Hematopoietic multipotent progenitor cell treated with erythropoietin and hydrocortisone succinate and interleukin-3 and kit ligand, for 8 days (in vitro differentiated cells): ENCODE results near the gene FBXO42.
A peak's percentile ranks its signal among the peaks of the same experiment; 100 is the strongest.
"Not testable (repeated sequence)": the region's sequence is repeated elsewhere in the genome, so short reads cannot be mapped to it uniquely, and the experiment has no call there.

Source experiments
- DNase-seq: peaks from one replicate; pipeline ENCODE4 v3.0.0-alpha.2; 2015

Gene FBXO42

DNA sequence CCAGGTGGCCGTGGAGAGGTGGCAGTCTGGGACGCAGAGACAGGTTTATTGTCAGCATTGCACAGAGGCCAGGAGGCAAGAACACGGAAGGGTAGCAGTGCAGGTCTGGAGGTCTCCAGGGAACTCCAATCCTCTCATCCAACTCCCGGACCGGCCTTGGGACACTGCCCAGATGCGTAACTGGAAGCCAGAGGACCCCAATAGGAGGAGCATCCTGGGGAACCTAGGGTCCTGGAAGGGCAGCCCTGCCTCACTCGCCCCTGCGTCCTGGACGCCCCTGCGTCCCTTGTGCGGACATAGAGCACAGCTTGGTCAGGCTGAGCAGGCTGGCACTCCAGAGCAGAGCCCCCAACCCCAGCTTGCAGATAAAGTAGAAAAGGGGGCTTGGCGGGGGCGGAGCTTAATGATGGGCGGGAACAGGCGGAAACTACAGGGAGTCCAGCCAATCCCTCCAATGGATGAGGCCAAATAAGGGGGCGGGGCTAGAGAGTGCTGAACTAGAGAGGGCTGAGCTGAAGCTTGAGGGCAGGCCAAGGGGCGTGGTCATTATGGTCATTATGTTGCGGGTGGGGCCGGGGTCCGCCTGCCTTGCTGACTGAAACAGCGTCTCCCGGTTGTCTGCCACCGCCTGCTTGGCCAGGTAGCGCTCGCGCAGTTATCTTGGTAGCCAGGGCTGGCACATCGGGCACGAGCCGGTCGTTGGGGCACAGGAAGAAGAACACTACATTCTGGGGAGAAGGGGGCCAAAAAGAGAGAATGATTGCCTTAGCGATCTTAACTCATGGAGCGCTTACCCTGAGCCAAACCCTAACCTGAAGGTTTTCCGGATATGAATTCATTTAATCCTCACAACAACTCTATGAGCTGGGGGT is 136.2 kb downstream of the FBXO42 start:
- DNase-seq: peak; percentile 95

DNA sequence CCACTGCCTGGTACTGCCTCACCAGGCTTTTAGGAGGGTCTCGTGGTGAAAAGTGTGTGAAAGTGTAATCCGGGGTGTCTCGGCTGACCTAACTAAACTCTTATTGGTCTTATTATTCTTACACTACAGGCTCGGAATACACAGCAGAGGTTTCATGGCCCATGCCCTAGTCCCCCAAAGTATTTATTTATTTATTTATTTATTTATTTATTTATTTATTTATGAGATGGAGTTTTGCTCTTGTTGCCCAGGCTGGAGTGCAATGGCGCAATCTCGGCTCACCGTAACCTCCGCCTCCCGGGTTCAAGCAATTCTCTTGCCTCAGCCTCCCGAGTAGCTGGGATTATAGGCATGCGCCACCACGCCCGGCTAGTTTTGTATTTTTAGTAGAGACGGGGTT is 137.0 kb downstream of the FBXO42 start:
- not testable (repeated sequence) for DNase-seq

DNA sequence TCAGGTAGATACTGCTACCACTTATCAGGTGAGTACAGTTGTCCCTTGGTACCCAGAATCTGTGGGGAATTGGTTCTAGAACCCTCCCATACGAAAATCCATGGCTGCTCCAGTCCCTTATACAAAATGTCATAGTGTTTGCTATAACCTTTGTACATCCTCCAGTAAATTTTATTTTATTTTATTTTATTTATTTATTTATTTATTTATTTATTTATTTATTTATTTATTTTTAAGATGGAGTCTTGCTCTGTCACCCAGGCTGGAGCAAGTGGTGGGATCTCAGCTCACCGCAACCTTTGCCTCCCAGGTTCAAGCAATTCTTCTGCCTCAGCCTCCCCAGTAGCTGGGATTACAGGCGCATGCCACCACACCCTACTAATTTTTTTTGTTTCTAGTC is 138.7 kb downstream of the FBXO42 start:
- DNase-seq: not testable (repeated sequence)

DNA sequence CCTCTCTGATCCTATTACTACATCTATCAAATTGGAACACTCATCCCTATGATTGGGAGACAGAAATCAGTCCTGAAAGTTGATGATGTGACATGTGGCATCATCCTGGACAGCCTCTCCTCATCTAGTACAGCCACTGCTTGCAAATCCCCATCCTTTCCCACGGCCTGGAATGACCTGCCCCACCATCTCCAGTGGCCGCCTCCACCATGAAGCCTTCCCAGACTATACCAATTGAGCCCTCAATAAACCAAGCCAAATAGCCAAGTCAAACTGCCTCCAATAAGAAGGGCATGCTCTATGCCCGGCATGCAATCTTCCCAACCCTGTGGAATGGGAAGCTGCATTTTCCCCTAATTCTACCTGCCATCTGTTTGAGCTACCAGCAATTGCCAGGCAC is 139.3 kb downstream of the FBXO42 start:
- DNase-seq: no peak

DNA sequence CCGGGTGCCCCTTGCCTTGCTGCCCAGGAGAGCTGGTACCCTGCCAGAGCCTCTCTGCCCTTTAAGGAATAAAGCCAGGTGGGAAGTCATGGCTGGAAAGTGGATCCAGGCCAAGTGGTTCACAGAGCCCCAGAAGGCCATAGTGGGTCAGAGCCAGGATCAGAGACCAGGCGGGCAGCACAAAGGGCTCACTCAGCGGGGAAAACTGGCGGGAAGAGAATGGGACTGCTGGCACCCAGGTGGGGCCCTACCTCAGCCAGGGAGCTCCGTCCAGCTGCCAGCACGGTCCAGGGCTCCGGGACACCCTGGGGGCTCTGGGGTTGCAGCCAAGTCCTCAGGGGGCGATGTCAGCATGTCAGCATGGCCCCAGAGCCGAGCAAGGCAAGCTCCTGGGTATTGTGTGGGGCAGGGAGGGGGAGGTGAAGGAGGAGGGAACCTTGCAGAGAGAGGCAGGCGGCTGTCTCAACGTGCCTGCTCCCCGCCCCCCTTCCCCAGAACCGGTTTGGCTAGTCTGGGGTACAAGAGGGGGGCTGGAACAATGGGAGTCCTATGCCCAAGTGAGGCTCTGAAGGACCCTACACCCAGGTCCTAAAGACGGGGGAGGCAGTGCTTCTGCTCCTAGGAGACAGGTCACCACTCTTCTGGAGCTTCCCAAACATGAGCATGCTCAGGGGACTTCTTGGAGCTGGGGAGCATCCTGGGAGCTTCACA is 139.9 kb downstream of the FBXO42 start, which contains the start of gene ARHGEF19:
Gene ARHGEF19 (minus strand): TSS at position 402 of the 711 bp plus-strand sequence. CDS start 3,598 bp downstream, outside the sequence.
- DNase-seq: no peak

DNA sequence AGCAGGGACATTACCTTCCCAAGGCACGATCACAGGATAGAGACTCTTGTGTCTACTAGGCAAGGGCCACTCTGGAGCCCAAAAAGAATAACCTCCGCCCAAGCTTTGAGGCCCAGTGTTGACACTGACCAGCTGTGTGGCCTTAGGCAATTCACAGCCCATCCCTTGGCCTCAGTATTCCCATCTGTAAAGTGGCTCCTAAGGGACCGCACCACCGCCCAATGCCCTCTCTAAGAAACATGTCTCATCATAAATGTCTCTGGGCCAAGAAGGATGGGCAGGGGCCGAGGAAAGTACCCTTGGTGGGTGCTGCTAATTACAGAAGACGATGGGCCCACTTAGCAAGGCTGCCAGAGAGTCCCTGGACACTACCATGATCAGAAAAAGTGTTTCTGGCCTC is 140.5 kb downstream of the FBXO42 start:
- DNase-seq: no peak

DNA sequence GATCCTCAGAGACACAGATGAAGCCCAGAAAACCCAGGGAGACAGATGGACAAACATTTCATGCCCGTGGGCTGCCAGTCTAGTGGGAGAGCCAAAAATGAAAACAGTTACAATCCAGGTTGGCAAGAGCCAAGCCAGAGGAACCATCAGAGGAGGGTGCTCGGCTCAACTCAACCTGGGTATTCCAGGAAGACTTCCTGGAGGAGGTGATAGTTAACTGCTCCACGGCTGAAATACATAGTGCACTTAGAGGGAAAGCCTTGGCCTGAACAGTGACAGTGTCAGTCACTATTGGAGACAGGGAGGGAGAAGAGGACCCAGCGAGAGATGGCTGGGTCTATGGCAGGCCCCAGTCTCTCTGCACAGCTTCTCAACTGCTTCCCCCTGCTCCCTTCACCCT is 141.7 kb downstream of the FBXO42 start:
- DNase-seq: no peak

DNA sequence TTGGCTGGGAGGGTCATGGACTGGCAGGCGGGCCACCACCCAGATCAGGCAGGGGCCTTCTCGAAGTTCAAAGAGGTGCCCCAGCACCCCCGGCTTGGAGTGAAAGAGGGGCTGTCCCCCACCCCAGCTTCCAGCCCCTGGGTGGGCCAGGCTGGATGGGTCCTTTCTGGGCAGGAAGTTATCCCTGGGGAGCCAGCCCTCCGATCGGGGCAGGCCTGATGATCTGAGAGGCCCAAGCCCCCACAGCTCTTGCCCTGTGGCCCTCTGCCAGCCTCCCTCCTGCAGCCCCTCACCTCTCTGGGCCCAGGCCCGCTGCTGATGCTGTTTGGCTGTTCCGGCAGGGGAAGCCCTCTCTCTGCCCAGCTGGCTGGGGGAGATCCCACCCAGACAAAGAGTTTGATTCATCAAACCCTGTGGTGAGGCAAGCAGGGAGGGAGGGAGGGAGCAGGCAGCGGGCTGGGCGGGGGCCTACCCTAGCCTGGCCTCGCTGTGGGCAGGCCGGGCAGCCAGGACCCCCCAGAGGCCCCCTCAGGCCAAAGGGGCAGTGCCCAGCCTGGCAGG is 142.4 kb downstream of the FBXO42 start:
- DNase-seq: no peak

DNA sequence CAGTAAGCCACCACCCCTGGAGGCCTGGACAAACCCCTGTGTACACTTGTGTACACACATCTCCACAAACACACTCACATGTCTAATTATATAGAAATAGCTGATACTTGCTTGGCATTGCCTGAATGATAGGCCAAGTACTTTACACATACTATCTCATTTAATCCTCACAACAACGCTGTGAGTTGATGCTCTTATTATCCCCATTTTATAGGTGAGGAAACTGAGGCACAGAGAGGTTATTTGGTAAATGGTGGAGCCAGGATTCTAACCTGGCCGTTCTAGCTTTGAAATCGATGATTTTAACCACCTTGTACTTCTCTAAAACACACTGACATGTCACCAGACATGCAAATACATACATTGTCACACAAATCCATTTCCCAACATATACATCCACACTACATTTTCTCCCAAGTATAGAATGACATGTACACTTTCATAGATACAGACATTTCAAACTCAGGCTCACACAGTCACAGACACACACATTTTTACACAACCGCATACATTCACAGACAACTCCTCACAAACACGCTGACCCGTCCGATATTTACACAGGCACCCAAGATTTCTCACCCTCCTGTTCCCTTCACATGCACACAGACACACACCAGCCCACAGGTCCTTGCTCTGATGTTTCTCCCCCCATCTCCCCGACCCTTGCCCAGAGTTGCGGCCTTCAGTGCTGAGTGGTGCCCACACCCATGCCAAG is 143.0 kb downstream of the FBXO42 start:
- no peak for DNase-seq

DNA sequence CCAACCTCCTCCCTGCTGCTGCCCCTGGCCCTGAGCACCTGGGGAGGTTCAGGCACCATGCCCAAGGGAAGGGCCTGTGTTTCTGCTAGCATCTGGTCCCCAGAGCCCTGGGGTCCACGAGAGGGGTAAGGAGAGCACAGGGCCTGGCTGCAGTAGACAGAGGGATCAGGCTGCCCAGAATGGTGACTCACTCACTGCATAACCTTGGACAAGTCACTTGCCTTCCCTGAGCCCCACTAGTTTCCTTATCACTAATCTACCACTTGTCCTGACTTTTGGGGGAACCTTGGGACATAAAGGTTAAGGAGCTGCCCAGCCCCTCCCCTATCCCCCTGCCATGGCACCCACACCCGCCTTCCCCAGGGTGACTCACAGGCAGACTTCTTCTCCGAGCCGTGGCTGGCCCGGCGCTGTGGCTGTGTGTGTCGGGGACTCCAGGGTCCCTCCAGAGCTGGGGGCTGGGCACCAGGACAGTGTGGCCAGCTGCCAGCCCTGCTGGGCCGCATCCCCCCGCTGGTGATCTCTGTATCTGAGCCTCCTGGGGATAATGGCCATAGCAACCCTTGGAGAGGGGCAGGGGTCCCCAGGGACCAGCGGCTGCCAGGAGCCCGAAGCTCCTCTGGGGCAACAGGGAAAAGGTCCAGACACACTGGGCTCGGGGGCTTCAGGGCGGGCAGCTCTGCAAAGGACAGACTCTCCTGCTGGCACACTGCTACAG is 143.9 kb downstream of the FBXO42 start:
- DNase-seq: peak; percentile 77

DNA sequence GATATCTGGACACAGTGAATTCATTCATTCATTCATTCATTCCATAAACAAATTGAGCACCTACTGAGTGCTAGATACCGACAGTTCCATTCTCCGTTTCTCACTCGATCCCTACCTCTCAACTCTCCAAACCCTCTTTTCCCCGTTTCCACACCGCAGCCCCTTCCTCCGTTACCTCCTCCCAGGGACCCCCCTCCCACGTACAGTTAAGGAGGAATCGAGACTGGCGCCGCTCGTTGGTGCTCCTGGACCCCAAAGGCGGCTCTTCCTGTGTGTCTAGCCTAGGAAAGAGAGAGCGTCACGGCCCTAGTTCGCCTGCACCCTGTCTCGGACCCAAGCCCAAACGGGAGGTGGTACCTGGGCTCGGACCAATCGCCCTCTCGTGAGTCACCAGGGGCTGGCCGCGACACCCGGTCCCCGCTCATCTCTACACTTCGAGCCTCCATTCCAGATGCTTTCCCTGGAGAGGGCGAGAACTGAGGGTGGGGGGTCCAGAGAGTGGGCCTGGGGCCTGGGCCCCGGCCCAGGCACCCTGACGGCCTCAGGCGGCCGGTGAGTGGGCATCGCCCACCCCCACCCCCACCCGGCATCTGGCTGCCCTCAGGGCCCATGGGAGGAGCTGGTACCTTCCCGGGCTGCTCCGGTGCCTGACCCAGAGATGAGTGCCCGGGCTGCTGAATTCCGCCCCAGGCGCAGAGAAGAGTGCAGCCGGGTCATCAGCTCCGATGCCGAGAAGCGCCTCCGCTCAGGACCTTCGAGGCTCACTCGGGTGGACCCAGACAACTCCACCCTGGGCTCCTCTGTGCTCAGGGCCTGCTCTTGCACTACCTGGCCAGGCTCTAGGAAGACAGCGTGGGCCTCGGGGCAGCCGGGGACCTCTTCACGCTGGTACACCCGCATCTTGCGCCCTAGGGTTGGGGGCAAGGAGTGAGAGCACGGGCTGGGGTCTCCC is 144.7 kb downstream of the FBXO42 start:
- no peak for DNase-seq

DNA sequence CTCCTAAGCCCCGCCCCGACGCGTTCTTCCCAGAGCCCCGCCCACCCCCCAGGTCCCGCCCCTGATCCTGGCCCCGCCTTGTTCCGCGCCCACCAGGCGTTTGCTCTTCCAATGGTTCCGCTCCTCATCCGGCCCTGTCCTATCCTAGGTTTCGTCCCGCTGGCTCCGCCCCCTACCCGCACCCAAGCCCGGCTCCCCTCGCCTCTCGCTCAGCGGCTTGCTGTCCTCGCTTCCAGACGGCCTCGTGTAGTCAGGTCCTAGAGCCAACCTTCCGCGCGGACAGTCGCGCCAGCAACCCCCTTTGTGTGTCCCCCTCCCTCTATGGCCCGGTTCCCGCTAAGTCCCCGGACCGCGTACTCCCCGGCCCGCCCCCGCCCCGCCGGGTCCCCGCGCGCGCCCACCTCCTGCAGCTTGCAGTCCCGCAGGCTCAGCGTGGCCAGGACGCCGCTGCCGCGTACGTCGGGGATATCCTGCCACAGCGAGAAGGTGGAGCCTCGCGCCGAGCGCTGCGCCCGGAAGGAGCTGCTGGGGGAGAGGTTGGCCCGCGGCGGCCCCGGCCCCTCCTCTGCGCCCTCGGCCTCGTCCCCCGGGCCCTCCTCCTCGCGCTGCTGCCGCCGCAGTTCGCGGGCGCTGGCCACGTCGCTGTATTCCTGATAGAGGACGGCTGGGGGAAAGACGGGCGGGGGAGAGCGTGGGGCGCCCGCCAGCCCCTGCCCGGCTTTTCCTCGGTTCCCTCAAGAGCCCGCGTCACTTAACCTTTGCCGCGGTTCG is 145.5 kb downstream of the FBXO42 start:
- DNase-seq: peak; percentile 98

DNA sequence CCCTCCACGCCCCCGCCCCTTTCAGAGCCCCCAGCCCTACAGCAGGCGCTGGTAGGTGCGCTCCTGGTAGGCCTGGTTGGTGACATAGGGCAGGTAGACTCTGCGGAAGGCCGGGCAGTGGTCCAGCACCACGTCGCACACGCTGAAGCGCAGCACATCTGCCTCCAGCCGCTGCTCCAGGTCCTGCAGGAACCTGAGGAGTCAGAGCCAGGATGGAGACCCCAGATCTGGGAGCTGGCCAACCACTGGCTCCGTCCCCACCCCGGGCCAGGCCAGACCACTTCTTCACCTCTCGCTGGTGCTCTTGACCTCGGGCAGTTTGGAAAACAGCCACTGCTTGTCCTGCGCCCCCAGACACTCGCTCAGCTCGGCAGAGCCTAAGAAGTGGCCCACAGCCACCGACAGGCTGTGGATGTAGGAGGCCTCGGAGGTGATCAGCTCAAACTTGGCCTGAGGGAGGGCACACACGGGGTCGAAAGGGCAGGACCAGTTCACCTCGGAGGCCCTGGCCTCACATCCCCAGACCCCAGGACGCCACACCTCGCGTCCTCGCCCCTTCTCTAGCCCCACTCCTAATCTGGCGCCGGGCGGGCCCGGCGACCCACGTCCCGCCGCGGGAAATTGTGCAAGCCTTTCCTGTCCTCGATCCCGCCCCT is 146.3 kb downstream of the FBXO42 start:
- no peak for DNase-seq

DNA sequence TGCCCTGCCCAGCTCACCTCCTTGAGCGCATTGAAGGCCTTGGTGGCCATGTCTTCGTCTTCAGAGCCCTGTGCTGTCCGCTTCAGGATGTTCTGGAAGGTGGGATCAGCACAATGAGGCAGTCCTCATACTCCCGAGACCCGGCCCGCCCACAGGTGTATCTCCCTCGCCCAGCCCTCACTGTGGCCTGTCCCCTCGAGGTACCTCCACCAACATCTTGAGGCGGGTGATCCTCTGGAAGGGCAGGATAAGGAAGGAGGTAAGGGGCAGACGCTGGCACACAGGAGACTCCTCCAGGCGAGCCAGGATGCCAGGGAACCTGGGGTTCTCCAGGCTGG is 147.0 kb downstream of the FBXO42 start:
- DNase-seq: no peak

DNA sequence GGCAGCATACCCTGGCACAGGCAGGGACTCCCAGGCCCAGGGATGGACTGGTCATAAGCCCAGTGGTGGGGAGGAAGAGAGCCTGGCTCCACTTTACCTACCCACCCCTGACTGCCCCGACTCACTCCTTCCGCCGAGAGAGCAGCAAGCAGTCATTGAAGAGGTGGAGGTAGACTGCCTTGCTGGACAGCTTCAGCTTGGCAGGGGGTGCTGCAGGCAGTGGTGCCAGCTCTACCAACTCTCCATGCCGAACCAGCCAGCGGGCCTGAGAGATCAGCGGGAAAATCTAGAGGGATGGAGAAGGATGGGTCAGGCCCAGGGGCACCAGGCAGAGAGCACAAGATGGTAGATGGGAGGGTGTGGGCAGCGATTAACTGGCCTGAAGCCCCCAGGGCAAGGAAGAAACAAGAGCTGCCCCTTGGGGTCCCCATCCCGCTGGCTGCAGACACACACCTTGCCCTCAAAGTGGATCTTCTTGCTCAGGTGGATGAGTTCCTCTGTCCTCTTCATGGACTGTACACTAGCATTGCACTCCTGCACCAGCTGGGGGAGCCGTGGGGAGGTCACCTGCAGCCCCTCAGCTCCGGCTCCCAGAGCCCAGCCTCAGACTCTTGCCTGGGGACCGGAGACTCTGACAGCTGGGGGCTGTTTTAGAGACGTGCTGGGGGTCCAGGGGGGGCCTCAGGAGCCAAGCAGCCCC is 147.5 kb downstream of the FBXO42 start:
- DNase-seq: peak; percentile 44

DNA sequence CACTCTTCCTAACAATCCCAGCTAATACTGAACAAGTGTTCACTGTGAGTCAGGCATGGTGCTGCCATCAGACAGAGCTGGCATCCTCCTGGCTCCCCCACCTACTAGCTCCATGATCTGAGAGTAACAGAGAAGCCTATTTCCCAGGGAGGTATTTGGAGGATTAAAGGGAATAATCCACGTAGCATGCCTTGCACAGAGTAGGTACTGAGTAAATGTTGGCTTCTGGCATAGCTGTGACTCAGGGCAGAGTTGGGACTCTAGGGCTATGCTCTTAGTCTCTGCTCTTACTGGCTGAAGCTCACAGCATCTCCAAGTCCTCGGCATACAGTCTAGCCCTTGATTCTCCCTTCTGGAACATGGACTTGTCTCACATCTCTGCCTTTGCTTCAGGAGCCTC is 148.1 kb downstream of the FBXO42 start:
- no peak for DNase-seq

DNA sequence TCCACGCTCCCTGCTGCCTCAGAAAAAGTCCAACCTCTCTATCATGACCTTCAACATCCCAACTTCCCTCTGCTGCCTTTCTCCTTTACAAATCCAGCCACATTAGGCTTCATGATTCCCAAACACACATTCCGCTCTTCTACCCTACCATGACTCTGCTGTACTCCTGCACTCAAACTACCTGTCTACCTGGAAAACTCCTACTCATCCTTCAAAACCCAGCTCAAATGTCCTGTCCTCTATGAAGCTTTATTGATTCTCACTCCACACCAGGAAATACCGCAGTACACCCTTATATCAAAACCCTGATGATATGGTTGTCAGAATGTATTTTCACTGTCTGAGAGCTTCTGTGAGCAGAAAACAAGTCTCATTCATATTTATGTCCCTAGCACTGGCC is 148.7 kb downstream of the FBXO42 start:
- no peak for DNase-seq

DNA sequence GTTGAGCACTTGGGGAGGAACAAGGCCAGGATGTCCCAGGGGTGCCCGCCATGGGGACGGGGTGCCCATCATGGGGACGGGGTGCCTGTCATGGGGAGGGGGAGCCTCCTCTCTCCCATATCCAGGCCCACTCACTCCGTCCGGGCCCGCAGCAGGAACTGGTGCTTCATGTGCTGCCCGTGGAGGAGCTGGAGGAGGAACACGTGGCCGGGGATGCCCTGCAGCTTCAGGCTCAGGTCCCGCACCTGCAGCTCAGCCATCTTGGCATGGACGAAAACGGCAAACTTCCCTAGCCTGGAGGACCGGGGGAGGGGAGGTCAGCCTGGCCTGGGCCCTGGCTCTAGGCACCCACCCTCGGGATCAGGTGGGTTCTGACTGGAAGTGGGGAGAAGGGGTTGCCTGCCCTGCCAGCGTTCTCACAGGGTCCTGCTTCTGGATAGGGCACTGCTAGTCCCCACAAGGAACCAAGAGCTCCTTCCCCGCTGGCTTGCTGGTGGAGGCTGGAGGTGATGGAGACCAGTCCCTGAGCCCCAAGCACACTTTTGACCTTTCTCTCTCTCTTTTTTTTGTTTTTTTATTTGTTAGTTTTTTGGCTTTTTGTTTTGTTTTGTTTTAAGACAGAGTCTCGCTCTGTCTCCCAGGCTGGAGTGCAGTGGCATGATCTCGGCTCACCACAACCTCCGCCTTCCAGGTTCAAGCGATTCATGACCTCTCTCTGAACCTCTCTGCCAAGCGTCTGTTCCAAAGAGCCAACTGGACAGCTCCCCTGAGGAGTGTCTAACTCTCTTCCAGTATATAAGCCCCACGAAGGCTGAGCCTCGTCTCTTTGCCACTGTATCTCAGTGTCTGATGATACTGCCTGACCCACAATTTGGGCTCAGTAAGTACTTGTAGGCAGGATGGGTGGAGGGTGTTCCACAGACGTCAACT is 149.7 kb downstream of the FBXO42 start:
- no peak for DNase-seq
